Tibial nerve (tissue), 4 donors: Measurements from ENCODE around the gene STARD10. TPM values are rescaled to one million over a fixed set of nuclear protein-coding genes. Genes with fewer than 3 reads are reported as not detected.

ENCODE experiments used
- DNase-seq, 2 donors: peaks; one replicate each; pipeline ENCODE4 v3.0.0-alpha.2; 2019; ENCODE audit warnings: low spot score in 2 of 2
- H3K27ac ChIP-seq, 4 donors: fragments of 200-600 bp; sonication (generic) in 3 of 4; one replicate each; pipeline ENCODE4 v1.5.1; 2017 to 2019; ENCODE audit warnings: mild to moderate bottlenecking in 1 of 4
- H3K27me3 ChIP-seq, 2 donors: fragments of 200-600 bp; sonication (generic) in 1 of 2; one replicate each; pipeline versions ENCODE4 v1.5.1 to v1.6.0; 2017 to 2019
- H3K36me3 ChIP-seq, 3 donors: fragments of 200-600 bp; sonication (generic); one replicate each; pipeline ENCODE4 v1.5.1; 2018 to 2019
- H3K4me1 ChIP-seq, 4 donors: fragments of 200-600 bp; sonication (generic) in 3 of 4; one replicate each; pipeline ENCODE4 v1.5.1; 2017 to 2019
- H3K4me3 ChIP-seq, 4 donors: fragments of 200-600 bp; sonication (generic) in 3 of 4; one replicate each; pipeline ENCODE4 v1.5.1; 2017 to 2019; ENCODE audit warnings: mild to moderate bottlenecking in 1 of 4, moderate library complexity in 1 of 4
- H3K9me3 ChIP-seq, 4 donors: fragments of 200-600 bp; sonication (generic) in 3 of 4; one replicate each; pipeline ENCODE4 v1.5.1; 2017 to 2019
- CTCF ChIP-seq, 5 experiments: fragments of 200-600 bp in 3 of 5; fragments of 450-650 bp in 2 of 5; sonication (generic) in 3 of 5; IDR thresholded peaks; one replicate each; pipeline ENCODE4 v1.5.1; 2016 to 2019; ENCODE audit warnings: antibody characterized with exemption in 5 of 5, mild to moderate bottlenecking in 3 of 5, moderate library complexity in 2 of 5
- EP300 ChIP-seq, 2 donors: sonication (generic); formaldehyde crosslinking; IDR thresholded peaks; one replicate each; pipeline ENCODE4 v1.6.1; 2017; ENCODE audit warnings: antibody characterized with exemption in 2 of 2, mild to moderate bottlenecking in 1 of 2
- POLR2A ChIP-seq, 2 donors: fragments of 450-650 bp; IDR thresholded peaks; one replicate each; pipeline ENCODE4 v1.6.1; 2017; ENCODE audit warnings: antibody characterized with exemption in 2 of 2, mild to moderate bottlenecking in 2 of 2, moderate library complexity in 2 of 2
- WGBS, 2 donors: methylation state at CpG; one replicate each; pipeline ENCODE4 v1.1.5; 2018; 5-methylcytosine and 5-hydroxymethylcytosine counted together
- total RNA-seq, 4 donors: library from RNA; depleted of rRNA; stranded (reverse); fragments of >200 nt; gene quantifications; one replicate each; pipeline ENCODE4 v1.1.0, GENCODE V29; 2016

The STARD10 gene
- total RNA-seq, 4 donors from 2014 or later: 19.4 to 31.5 (median 23.7) TPM

GRCh38 chr11:72833083-72833733 is 39.4 kb upstream of the STARD10 start:
- no peak for TF ChIP-seq POLR2A (IDR thresholded peaks at IDR 0.05)
- TF ChIP-seq CTCF (IDR thresholded peaks at IDR 0.05): no peak
- TF ChIP-seq EP300 (IDR thresholded peaks at IDR 0.05): no peak
- WGBS, 2 donors: 95 to 98% methylated on average over 5 of the region's 5 CpGs
- no peaks in the 10 kb centered on the region for H3K9me3 ChIP-seq
- H3K27ac ChIP-seq: peak overlapping the region in 3 of 4 donors; percentile 57 to 82 (median 82)
- no peak for DNase-seq
- H3K4me1 ChIP-seq: peaks cover 0 to 65% (median 16%) of the 10 kb centered on the region in 4 donors
- no peaks in the 10 kb centered on the region for H3K27me3 ChIP-seq
- no peak overlapping the region for H3K4me3 ChIP-seq
- peaks cover 0 to 33% (median 0%) of the 10 kb centered on the region in 3 donors for H3K36me3 ChIP-seq

- Histone ChIP-seq H3K27ac (peak overlapping the region in 3 of 4 donors; percentile 57 to 82 (median 82)), H3K4me1 (peaks cover 0 to 68% (median 18%) of the 10 kb centered on the region in 4 donors), H3K4me3 (no peak overlapping the region), H3K27me3 (no peaks in the 10 kb centered on the region), H3K9me3 (no peaks in the 10 kb centered on the region), H3K36me3 (peaks cover 0 to 32% (median 0%) of the 10 kb centered on the region in 3 donors)
- TF ChIP-seq POLR2A (IDR thresholded peaks at IDR 0.05) (no peak), EP300 (IDR thresholded peaks at IDR 0.05) (no peak), CTCF (IDR thresholded peaks at IDR 0.05) (no peak)
- DNase-seq: no peak
- WGBS, 2 donors: 70 to 73% methylated on average over 8 to 9 of the region's 9 CpGs
Measured at GRCh38 chr11:72832301-72833082, 38.6 kb upstream of the STARD10 start.

- Histone ChIP-seq H3K36me3 (peaks cover 0 to 29% (median 0%) of the 10 kb centered on the region in 3 donors), H3K9me3 (no peaks in the 10 kb centered on the region), H3K27me3 (no peaks in the 10 kb centered on the region), H3K4me1 (peaks cover 0 to 67% (median 19%) of the 10 kb centered on the region in 4 donors), H3K27ac (peak overlapping the region in 3 of 4 donors; percentile 29 to 82 (median 82)), H3K4me3 (no peak overlapping the region)
- peak; percentile 77 to 87 for DNase-seq
- TF ChIP-seq EP300 (IDR thresholded peaks at IDR 0.05) (peak in 1 of 2 donors; percentile 64), POLR2A (IDR thresholded peaks at IDR 0.05) (no peak), CTCF (IDR thresholded peaks at IDR 0.05) (peak; percentile 79 to 98 (median 94))
- 37 to 41% methylated on average over 13 of the region's 13 CpGs for WGBS, 2 donors
Measured at GRCh38 chr11:72831521-72832300, 37.9 kb upstream of the STARD10 start.

- Histone ChIP-seq H3K4me1 (peaks cover 0 to 51% (median 16%) of the 10 kb centered on the region in 4 donors), H3K4me3 (no peak overlapping the region), H3K27ac (no peak overlapping the region), H3K36me3 (peaks cover 0 to 42% (median 0%) of the 10 kb centered on the region in 3 donors), H3K9me3 (no peaks in the 10 kb centered on the region), H3K27me3 (no peaks in the 10 kb centered on the region)
- DNase-seq: no peak
- WGBS, 2 donors: 92% methylated on average over 5 of the region's 5 CpGs
- TF ChIP-seq CTCF (IDR thresholded peaks at IDR 0.05) (no peak), POLR2A (IDR thresholded peaks at IDR 0.05) (no peak), EP300 (IDR thresholded peaks at IDR 0.05) (no peak)
Measured at GRCh38 chr11:72829884-72830533, 36.2 kb upstream of the STARD10 start.
